ENCODE measurements around the gene CCDC92. TPM values are rescaled to one million over a fixed set of nuclear protein-coding genes. Genes with fewer than 3 reads are reported as not detected.
A peak's percentile ranks its signal among the peaks of the same experiment; 100 is the strongest.

The CCDC92 gene, protein sequence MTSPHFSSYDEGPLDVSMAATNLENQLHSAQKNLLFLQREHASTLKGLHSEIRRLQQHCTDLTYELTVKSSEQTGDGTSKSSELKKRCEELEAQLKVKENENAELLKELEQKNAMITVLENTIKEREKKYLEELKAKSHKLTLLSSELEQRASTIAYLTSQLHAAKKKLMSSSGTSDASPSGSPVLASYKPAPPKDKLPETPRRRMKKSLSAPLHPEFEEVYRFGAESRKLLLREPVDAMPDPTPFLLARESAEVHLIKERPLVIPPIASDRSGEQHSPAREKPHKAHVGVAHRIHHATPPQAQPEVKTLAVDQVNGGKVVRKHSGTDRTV
- 4.7 and 5.1 TPM in 2 replicates for total RNA-seq

DNA sequence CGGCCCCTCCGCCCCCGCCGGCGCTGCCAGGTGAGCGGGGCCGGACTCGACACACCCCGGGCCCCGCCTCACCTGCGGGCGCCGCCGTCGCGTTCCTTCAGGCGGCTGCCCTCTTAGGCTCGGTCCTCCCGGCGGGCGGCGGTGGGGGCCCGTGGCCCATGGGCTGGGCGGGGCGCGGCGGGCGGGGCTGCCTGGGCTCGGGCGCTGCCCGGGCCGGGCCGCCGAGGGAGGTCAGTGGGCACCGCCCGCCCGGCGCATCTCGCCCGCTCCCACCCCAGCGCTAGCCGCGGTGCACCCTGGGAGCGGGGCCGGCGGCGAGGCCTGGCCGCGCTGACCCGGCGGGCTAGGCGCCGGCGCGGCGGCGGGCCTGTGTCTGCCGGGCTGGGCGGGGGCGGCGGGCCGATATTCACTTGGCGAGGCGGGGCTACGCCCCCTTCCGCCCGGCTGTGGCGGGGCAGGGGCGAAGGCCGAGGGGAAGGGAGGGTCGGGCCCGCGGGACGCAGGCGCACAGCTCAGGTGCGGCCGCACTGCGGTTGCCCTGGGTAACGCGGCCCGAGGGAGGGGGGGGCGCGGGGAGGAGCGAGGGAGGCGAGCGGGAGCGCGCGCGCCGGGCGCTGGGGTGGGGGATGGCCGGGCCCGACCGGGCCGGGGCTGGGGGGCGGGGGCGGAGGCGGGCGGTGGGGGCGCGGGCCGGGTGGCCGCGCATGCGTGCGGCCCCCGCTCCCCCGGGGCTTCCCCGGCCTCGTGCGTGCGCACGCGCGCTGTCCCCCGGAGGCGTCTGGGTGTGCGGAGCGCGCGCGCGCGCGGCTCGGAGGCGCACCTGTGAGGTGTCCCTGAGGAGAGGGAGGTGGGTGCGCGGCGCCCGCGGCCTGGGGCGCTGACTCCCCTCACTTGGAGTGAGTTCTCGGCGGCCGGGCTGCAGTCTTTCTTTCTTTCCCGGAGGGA, at the start of gene CCDC92, which contains the start of gene ZNF664:
Gene CCDC92 (minus strand): TSS at position 375 of the 945 bp plus-strand sequence. CDS start 28,526 bp downstream, outside the sequence.
Gene ZNF664 (plus strand): TSS at position 759 of the 945 bp plus-strand sequence. CDS start 38,930 bp downstream, outside the sequence.
- peak; percentile 51 for DNase-seq (ENCODE audit: low read depth, low spot score)

DNA sequence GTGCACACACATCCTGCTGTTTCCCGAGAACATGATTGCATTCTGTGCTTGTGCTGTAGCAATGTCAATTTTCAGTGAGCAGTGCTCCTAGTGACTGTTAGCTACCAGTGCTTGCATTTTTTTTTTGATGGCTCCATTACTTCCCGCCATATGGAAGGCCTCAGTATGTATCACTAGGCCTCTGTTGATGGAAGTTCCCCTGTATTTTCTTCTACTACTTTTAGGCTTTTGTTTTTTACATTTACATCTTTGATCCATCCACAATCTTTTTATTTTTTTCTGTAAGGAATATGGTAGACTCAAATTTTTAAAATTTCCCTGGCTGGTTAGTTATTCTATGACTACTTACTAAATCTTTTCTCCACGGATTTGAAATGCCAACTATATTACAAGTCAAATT, 49.5 kb upstream of the CCDC92 start:
- no peak for DNase-seq (ENCODE audit: low read depth, low spot score)

DNA sequence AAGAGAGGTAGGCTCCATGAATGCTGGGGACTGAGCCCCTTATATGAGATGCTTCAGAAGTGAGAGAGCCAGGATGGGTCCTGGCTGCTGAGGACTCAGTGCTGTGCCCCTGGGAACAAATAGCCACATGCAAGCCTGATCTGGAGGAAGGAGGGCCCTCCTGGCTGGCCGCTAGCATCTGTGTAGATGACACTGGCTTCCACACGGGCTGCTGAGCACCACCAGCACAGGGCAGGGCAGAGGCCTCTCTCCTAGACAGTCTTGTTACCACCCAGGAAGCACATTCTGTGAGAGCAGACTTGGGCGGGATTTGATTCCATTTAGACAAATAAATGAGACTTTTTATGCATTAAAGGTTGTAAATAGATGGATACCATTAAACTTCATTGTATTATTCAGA, 48.4 kb upstream of the CCDC92 start:
- DNase-seq (ENCODE audit: low read depth, low spot score): no peak

DNA sequence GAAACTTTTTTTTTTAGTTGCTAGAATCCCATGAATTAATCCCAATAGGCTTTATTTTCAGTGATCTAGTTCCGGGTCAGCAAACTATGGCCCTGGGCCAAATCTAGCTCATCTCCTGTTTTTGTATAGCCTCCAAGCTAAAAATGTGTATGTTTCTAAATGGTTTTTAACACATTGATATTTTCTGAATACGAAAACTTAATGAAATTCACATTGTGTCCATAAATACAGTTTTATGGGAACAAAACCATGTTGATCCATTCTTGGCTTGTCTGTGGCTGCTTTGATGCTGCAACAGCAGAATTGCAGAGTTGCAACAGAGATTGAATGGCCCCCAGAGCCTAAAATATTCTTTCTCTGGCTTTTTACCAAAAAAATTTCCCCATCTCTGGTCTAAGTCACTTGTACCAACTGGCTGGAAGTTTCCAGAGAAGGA, 47.9 kb upstream of the CCDC92 start:
- DNase-seq (ENCODE audit: low read depth, low spot score): no peak

DNA sequence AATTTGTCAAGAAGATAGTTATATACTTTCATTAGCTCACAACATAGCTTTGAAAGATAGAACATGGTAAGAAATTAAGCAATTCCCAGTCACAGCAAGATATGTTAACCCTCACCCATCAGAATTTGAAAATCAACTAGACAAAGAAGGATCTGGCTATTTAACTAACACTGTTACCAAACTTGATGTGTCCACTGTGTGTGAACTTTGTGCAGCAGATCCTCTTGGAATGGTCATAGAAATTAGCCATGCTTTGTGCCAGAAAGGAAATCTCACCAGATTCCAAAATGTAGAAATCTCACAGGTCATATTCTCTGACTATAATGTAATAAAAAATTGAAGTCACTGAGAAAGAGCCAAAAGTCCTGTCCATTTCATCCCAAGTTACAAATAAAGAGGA, 46.5 kb upstream of the CCDC92 start:
- DNase-seq (ENCODE audit: low read depth, low spot score): no peak

DNA sequence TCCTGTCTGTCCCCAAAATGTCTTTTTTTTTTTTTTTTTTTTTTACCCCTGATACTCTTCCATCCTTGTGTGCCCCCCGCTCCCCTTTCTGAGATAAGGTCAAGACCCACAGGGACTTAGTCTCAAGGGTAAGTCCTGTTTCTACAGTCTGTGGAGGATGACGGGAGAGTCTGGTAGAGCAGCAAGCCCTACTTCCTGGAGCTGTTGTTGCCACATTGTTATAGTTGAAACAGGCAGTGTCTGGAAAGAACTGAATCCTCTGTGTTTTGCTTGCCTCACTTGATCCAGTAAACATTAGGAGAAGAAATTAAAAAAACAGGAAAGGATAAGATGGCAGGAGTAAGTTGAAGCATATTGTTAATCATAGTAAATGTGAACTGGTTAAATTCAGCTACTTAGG, 45.9 kb upstream of the CCDC92 start:
- no peak for DNase-seq (ENCODE audit: low read depth, low spot score)

DNA sequence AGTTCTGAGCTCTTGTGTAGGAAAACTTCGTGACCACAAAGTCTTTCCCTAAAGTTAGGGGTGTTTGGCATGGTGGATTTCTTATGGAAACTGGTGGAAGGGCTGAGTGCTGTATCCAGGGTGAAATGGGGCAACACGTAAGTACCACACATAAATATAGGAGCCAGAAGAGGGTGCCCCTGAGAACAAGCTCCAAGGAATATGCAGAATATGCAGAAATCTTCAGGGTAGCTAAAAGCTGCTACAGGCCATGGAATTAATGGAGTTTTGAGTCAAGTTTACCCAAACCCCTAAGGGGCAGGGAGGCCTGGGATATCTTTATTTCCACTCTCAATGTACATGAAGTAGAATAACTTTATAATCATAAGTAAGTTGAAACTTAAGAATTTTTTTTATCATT, 44.4 kb upstream of the CCDC92 start:
- no peak for DNase-seq (ENCODE audit: low read depth, low spot score)

DNA sequence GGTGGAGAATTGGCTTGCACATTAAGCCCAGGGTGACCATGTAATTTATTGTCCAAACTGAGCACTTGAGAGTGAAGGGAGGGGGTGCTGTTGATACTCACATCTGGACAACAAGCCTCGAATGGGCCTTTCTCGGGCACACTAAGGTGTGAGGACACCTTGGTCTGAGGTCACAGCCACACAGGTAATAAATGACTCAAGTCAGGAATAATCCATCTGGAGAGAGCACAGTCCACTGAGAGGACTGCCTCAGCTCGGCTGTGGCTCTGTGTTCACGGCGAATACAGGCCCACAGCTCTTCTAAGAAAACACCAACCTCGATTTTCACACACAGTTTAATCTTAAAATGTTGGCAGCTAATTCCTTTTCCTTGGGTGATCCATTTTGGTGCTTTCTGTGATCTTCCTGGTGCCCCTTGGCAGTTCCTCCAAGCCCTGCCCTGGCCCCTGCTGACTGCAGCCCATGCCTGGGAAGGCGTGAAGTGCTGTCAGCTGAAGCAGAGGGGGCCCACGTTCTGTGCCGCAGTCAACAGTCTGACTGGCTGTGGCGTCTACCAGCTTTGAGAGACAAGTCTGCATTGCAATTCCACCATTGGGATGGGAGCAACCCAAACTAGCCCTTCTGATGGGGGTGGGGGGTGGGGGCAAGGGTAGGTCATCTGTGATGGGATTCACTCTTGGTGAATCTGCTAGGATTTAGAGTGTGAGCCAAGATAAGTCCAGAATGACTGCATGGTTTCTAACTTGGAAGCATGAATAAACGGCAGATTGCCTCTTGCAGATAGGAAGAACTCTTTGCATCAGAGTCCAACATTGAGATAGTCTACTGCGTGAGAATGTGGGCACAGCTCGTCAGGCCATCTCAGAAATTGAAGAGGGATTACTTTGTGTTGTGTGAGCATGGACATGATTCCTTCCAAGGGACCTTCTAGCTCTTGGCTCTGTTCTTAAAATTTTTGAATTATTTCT, 43.1 kb upstream of the CCDC92 start:
- DNase-seq (ENCODE audit: low read depth, low spot score): no peak

DNA sequence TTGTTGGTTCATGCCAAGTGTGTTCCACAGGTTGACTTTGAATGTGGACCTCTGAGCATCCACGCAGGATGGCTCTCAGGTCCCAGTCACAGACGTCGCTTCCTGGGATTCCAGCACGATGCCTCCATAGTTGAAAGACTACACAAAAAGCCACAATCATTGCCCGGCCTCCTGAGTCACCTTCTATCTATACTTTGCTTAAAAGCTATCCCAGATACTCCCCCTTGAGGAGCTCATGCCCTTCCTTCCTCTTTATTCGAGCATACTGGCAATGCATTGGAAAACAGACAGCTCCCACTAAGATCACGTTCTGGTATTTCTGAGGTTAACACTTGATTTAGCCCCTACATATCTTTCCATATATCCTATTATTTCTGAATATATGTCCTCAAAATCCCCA, 40.4 kb upstream of the CCDC92 start:
- no peak for DNase-seq (ENCODE audit: low read depth, low spot score)

DNA sequence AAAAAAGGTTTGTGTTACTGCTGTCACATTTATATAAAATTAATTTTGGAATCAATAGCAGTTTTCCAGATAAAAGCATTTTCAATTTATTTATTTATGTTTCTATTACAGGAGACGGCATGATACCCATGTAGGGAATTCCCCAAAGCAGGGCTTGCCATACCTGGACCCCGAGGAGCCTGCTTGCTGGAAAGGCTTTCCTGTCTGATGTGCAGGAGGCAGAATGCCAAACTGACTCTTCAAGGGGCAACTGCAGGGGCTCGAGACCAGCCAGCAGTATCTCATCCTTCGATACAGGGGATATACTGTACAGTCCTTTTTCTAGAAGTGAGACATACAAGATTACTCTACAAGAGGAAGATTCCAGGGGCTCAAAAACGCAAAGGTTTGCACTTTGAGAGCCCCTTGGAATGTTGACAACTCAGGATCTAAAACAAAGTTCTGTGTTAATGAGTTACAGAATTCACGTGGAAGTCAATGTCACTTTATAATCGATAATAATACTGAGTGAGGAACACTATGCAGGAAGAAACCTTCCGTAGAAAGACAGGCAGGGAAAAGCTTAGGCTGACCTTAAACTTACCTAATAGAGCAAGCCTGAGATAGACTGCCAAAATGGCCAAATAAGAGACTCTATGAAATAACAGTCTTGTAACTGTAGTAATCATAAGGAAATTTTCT, 38.9 kb upstream of the CCDC92 start:
- DNase-seq (ENCODE audit: low read depth, low spot score): no peak

DNA sequence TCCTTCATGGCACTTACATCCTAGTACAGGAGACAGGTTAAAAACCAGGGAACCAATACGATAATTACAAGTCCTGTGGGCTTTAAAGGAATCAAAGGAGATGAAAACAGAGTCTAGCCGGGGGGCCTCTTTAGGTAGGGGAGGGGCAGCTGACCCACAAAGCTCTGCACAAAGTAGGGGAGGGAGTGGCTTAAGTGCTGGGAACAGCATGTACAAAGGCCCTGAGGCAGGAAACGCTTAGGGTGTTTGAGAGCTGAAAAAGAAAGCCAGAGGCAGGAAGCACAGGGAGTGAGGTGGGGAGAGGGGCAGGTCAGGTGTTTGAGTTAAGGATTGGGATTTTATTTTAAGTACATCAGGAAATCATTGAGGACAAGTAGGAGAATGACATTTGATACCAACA, 38.1 kb upstream of the CCDC92 start:
- DNase-seq (ENCODE audit: low read depth, low spot score): no peak

DNA sequence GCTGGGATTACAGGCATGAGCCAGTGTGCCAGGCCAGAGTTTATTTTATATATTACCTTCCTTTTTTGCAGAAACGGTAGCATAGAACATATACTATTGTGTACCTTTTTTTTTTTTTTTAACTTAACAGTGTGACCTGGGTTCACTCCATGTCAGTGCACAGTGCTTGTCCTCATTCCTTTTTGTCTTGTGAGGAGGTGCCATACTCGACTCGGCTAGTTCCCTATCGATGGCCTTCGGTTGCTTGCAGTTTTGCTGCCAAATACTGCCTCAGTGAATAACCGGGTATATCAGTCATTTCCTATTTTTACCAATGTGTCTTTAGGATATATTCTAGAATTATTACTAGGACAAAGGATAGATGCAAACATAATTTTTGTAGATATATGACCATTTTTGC, 37.1 kb upstream of the CCDC92 start:
- no peak for DNase-seq (ENCODE audit: low read depth, low spot score)

DNA sequence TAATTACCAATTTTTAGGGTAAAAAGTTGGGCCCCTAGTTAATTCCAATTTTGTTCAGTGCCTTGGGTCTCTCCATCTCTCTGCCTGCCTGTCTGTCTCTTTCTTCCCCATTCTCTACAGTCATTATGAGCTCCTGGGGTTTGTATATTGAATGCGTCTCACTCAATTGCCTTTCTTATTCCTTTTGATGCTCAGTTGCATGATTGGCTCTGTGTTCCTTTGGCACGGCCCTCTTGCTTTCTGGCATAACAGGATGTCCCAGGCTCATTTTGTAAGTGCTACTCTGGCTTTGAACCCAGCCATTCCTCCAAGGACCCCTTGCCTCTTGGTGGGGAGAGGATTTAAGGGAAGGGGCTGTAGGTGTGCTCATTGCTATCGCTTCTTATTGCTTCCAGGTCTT, 36.0 kb upstream of the CCDC92 start:
- no peak for DNase-seq (ENCODE audit: low read depth, low spot score)

DNA sequence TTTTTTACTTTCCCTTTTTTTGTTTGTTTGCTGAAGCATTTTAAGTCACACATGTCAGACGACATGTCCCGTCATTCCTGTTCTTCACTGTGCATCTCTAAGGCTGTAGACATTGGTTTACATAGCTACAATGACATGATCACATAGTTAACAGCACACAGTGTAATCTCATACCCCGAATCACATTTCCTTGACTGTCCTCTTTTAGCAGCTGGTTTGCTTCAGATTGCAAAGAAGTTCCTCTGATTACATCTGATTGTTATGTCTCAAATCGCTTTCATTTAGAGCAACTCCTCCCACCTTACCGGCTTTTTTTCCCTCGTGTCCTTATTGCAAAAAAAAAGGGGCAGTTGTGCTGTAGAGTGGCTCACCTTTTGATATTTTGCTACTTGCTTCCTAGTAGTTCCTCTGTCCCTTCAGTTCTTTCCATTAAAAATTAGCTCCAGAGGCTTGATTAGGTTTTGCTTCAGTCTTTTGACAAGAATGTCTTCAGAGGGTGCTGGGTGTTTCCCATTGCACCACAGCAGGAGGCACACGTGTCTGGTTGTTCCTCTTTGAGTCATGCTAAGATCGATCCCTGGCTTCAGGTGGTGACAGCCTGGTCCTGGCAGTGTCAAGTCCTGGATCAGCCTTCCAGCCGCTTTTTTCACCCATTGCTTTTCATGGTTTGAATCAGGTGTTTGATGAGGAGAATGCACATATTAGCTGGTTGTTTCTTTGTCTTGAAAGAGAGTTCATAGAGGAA, 35.4 kb upstream of the CCDC92 start:
- DNase-seq (ENCODE audit: low read depth, low spot score): no peak

DNA sequence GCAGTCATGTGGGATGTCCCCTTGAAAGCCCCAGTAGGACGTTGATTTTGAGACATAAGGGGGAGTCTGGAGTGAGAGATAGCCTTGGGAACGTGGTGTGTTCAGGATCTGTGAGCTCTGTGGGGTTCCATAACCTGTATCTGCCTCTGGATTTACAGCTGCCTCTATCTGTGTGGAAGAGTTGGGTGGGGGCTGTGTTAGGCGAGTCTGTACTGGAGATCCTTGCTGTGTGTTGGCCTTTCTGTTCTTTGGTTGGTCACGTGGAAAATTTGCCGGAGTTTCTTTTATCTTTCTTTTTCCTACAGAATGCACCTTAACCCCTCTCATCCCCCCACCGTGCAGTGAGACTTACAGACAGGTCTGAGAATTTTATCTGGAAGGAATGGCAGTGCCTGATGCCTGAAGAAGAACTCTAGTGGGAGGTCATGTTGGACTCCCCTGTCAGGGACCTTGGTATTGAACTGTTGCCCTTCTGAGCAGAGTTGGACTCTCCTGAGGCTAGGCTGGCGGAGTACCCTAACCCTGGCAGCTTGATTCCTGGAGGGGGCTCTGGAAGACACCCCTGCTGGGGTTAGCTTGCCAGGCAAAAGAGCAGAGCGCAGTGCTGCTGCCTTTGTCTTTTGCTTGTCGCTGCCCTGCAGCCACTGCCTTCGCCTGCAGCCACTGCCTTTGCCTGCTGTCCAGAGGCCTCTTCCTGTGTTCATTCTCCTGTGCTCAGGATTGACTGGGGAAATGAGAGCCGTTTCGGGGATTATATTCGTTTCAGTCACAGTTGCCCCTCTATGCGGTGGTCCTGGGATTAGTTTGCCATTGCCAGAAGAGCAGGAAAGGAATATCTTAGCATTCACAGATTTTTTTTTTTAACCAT, 34.4 kb upstream of the CCDC92 start:
- DNase-seq (ENCODE audit: low read depth, low spot score): no peak

DNA sequence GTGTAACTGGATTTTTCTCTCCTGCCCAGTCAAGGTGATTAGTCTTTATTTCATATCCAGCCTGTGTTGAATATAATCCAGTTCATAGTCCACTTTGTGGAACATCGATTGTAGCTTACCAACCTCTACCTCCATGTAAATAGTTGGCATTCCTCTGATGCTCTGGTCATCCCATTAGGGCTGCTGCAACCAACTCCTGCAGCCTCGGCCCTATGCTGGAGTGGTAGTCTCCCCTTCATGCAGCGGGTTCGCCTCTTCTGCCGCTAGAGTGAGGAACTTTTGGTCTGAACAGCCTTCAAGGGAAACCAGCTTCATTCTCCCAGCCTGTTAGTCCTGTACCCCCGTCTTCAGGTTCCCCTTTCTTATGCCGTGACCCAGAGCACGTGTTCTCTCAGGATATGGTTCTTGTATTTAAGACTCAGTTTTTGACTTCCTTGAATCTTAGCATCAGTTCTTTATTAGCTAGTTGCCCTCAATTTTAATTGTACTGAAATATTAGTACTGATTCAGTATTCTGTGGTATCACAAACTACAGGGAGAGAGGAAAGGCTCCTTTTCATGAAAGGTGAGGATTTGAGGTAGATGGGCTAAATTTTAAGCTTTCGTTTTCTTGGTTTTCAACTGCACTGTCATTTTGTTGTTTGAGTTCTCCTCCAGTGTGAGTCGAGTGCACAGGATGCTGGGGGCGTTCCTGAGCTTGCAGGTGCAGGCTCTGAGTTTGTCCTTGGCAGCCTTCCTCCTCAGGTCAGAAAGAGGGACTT, 33.6 kb upstream of the CCDC92 start:
- no peak for DNase-seq (ENCODE audit: low read depth, low spot score)

DNA sequence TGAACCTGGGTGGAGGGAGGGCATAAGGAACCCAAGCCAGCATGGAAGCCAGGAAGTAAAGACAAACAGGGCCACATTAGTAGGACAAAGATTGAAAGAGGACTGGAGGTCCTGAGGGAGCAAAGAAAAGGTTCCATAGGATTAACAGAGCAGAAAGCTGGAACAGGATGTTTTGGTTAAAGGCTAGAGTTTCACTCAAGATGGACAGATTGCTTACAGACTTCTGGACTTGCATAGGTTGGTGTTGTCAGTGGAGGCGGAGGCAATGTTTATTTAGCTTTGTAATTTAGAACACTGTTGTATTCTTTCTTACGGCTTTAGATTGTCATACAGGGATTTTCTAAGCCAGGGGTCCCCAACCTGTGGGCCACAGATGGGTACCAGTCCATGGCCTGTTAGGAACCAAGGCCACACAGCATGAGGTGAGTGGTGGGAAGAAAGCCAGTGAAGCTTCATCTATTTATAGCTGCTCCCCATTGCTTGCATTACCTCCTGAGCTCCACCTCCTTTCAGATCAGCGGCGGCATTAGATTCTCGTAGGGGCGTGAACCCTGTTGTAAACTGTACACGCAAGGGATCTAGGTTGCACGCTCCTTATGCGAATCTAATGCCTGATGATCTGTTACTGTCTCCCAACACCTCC, 31.7 kb upstream of the CCDC92 start:
- no peak for DNase-seq (ENCODE audit: low read depth, low spot score)

DNA sequence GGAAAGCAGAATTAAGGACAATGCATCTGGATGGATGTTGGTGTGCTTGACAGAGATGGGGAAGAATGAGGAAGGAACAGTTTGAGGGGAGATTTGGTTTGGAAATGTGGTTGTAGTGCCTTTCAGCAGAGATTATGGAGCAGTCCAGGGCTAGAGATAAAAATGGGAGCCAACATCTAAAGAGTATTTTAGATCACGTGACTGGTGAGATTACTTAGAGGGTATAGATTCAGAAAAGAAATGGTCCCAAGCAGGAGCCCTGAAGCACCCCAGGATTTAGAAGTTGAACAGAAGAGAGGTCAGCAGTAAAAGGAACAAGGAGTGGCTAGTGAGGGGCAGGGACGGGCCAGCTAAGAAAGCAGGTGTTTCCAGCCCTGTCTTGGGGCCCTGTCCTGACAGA, 30.0 kb upstream of the CCDC92 start:
- DNase-seq (ENCODE audit: low read depth, low spot score): no peak

Measured in pulmonary artery endothelial cell (primary cell).